GM12864 (cell line): ENCODE results near the gene MKNK1.

Source experiments
- DNase-seq: peaks from one replicate; pipeline ENCODE4 v3.0.0-alpha.2; 2011; ENCODE audit warnings: low read depth
- H3K4me3 ChIP-seq: 2 replicates; pipeline ENCODE4 v1.5.1; 2011; ENCODE audit warnings: mild to moderate bottlenecking, low read depth, low read length, control low read depth
- CTCF ChIP-seq: IDR thresholded peaks from 2 replicates; pipeline ENCODE4 v1.5.1; 2011; ENCODE audit warnings: low read depth, mild to moderate bottlenecking, moderate library complexity, low read length, control low read depth, inconsistent platforms; ENCODE audit errors: missing control alignments

MKNK1 gene

GRCh38 chr1:46543382-46543760, 60.7 kb downstream of the MKNK1 start:
- H3K4me3 ChIP-seq: no peak overlapping the region
- no peak for TF ChIP-seq CTCF
- DNase-seq: no peak

- H3K4me3 ChIP-seq: no peak overlapping the region
- no peak for TF ChIP-seq CTCF
- no peak for DNase-seq
Measured at GRCh38 chr1:46539972-46540371, 64.1 kb downstream of the MKNK1 start.

GRCh38 chr1:46538147-46538546, 65.9 kb downstream of the MKNK1 start:
- no peak for TF ChIP-seq CTCF
- no peak for DNase-seq
- H3K4me3 ChIP-seq: no peak overlapping the region

GRCh38 chr1:46537651-46538050, 66.4 kb downstream of the MKNK1 start:
- no peak for DNase-seq
- no peak overlapping the region for H3K4me3 ChIP-seq
- no peak for TF ChIP-seq CTCF

- TF ChIP-seq CTCF: no peak
- DNase-seq: no peak
- no peak overlapping the region for H3K4me3 ChIP-seq
Measured at GRCh38 chr1:46536527-46536926, 67.5 kb downstream of the MKNK1 start.

- DNase-seq: no peak
- H3K4me3 ChIP-seq: no peak overlapping the region
Measured at GRCh38 chr1:46535063-46535462, 69.0 kb downstream of the MKNK1 start.

More at GRCh38 chr1:46535063-46535462, 69.0 kb downstream of the MKNK1 start:
- TF ChIP-seq CTCF: peak; percentile 67
